Measurements from ENCODE around the gene MCF2L. TPM values are rescaled to one million over a fixed set of nuclear protein-coding genes. Genes with fewer than 3 reads are reported as not detected.

The MCF2L gene
- total RNA-seq, 1 donor from 2014 or later = under 0.01 TPM

DNA sequence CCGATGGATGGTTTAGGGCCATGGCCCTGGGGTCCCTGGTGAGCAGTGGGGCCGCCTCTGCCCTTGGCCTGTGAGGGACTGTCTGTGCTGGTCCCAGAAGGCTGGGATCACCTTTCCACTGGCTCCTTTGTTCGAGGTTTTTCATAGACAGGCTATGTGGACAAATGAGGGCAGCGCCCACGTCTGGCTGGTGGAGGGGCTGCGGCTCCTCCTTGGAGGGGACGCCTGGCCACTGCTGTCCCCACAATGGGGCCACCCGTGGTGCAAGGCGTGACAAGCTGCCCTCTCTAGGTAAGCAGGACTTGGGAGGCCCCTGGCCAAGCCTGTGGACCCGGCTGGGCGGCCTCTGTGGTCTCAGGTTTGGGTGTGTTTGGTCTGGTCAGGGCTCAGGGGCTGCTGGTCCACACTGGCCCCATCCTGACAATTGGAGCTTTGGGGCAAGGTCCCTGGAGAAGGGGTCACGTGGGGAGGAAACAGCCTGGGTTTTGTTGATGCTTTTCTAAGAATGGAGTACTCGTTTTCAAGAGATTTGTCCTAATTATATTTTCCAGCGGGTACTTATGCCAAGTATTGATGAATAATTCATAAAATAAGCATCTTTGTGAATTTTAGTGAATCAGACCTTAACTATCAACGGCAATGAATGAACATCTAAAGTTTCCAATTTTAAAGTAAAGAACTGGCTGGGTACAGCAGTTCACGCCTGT is 33.3 kb downstream of the MCF2L start:
- TF ChIP-seq, protein P1, sequence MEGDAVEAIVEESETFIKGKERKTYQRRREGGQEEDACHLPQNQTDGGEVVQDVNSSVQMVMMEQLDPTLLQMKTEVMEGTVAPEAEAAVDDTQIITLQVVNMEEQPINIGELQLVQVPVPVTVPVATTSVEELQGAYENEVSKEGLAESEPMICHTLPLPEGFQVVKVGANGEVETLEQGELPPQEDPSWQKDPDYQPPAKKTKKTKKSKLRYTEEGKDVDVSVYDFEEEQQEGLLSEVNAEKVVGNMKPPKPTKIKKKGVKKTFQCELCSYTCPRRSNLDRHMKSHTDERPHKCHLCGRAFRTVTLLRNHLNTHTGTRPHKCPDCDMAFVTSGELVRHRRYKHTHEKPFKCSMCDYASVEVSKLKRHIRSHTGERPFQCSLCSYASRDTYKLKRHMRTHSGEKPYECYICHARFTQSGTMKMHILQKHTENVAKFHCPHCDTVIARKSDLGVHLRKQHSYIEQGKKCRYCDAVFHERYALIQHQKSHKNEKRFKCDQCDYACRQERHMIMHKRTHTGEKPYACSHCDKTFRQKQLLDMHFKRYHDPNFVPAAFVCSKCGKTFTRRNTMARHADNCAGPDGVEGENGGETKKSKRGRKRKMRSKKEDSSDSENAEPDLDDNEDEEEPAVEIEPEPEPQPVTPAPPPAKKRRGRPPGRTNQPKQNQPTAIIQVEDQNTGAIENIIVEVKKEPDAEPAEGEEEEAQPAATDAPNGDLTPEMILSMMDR (IDR thresholded peaks at IDR 0.05; ENCODE audit: insufficient read depth, low read length, severe bottlenecking) = peak; percentile 22
- FAIRE-seq = no peak
- H3K4me3 ChIP-seq (ENCODE audit: low read depth, low read length) = no peak overlapping the region
- H3K36me3 ChIP-seq (ENCODE audit: control insufficient read depth, insufficient read depth, low read length) = no peaks in the 10 kb centered on the region
- H3K27me3 ChIP-seq (ENCODE audit: control insufficient read depth, insufficient read depth, low read length) = peaks cover 24% of the 10 kb centered on the region
- DNase-seq (ENCODE audit: low read depth) = no peak

DNA sequence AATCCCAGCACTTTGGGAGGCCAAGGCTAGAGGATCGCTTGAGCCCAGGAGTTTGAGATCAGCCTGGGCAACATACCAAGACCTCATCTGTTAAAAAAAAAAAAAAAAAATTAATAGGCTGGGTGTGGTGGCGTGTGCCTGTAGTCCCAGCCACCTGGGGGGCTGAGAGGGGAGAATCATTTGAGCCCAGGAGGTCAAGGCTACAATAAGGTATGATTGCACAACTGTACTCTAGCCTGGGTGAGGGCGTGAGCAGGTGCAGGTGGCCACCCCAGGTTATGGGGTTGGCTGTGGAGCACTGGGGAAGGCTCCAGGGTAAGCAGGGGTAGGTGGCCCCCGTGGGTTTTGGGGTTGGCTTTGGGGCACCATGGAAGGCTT is 33.9 kb downstream of the MCF2L start:
- TF ChIP-seq, protein P1 (IDR thresholded peaks at IDR 0.05; ENCODE audit: insufficient read depth, low read length, severe bottlenecking) = no peak
- no peak for FAIRE-seq
- DNase-seq (ENCODE audit: low read depth) = no peak
- peaks cover 27% of the 10 kb centered on the region for H3K27me3 ChIP-seq (ENCODE audit: control insufficient read depth, insufficient read depth, low read length)
- no peak overlapping the region for H3K4me3 ChIP-seq (ENCODE audit: low read depth, low read length)
- no peaks in the 10 kb centered on the region for H3K36me3 ChIP-seq (ENCODE audit: control insufficient read depth, insufficient read depth, low read length)

DNA sequence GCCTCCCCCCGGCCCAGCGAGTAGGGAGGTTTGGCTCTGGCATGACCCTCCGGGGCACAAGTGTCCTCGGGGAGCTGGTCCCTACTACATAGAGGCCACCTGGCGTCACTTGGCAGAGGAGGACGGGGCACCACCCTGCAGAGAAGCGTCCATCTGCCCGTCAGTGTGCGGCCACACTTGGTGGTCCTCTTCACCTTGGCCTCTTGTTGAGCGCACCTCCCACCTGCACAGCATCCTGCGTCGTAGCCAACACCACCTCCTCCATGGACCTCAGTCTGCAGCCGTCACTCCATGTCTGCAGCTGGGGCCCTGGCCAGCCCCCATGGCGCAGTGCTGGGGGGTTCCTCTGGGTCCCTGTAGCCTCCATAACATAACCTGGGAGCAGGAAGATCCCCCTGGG is 35.1 kb downstream of the MCF2L start:
- H3K27me3 ChIP-seq (ENCODE audit: control insufficient read depth, insufficient read depth, low read length) = peaks cover 27% of the 10 kb centered on the region
- FAIRE-seq = no peak
- H3K4me3 ChIP-seq (ENCODE audit: low read depth, low read length) = no peak overlapping the region
- TF ChIP-seq, protein P1 (IDR thresholded peaks at IDR 0.05; ENCODE audit: insufficient read depth, low read length, severe bottlenecking) = no peak
- no peak for DNase-seq (ENCODE audit: low read depth)
- H3K36me3 ChIP-seq (ENCODE audit: control insufficient read depth, insufficient read depth, low read length) = no peaks in the 10 kb centered on the region

DNA sequence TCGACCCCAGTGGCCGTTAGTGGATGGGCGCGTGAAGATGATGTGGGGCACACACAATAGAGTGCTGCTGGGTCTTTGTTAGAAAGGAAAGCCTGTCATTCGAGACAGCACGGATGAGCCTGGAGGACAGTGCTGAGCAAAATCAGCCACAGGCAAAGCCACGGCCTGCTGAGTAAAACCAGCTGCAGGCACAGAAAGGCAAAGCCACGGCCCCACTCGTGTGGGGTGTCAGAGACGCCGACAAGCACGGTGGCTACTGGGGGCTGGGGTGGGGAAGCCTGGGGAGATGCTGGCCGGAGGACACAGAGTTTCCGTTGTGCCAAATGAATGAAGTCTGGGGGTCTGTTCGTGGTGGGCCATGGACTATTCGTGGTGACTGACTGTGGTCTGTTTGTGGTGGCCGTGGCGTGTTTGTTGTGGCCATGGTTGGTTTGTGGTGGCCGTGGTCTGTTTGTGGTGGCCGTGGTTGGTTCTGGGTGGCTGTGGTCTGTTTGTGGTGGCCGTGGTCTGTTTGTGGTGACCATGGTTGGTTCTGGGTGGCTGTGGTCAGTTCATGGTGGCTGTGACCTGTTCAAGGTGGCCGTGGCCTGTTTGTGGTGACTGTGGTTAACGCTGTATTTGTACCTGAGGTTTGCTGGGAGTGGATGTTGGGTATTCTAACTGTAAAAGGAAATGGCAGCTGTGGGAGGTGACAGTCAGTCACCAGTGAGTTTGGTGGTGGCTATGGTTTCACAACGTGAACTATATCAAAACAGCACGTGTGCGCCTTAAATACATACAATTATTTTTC is 36.3 kb downstream of the MCF2L start:
- H3K36me3 ChIP-seq (ENCODE audit: control insufficient read depth, insufficient read depth, low read length) = no peaks in the 10 kb centered on the region
- H3K27me3 ChIP-seq (ENCODE audit: control insufficient read depth, insufficient read depth, low read length) = peaks cover 27% of the 10 kb centered on the region
- H3K4me3 ChIP-seq (ENCODE audit: low read depth, low read length) = no peak overlapping the region
- DNase-seq (ENCODE audit: low read depth) = no peak
- FAIRE-seq = no peak
- TF ChIP-seq, protein P1 (IDR thresholded peaks at IDR 0.05; ENCODE audit: insufficient read depth, low read length, severe bottlenecking) = no peak

DNA sequence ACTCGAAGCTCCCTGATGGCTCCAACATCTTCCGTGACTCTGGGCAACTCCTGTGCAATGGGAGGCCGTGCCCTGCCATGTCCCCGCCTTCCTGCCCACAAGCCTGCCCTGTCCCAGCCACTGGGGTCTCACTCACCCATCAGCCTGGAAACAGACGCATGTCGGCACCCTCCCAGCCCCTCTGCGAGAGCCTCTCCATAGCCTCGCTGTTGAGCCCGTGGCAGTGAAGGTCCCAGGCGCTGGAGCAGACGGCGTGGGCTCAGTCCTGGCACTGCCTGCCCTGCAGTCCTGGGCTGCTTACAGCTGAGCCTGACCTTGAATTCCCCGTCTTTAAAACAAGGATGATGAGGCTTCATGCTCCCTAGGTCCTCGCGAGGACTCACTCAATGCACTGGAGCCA is 37.0 kb downstream of the MCF2L start:
- FAIRE-seq (no peak), DNase-seq (ENCODE audit: low read depth) (no peak)
- Histone ChIP-seq H3K27me3 (ENCODE audit: control insufficient read depth, insufficient read depth, low read length) (peaks cover 21% of the 10 kb centered on the region), H3K36me3 (ENCODE audit: control insufficient read depth, insufficient read depth, low read length) (no peaks in the 10 kb centered on the region), H3K4me3 (ENCODE audit: low read depth, low read length) (no peak overlapping the region)
- TF ChIP-seq, protein P1 (IDR thresholded peaks at IDR 0.05; ENCODE audit: insufficient read depth, low read length, severe bottlenecking) = no peak
